Femur (tissue), 1 donor: ENCODE results near the gene SART3.
"Not testable (repeated sequence)": the region's sequence is repeated elsewhere in the genome, so short reads cannot be mapped to it uniquely, and the experiment has no call there.

ENCODE experiments used
- DNase-seq: peaks from one replicate; pipeline ENCODE4 v3.0.0-alpha.2; 2017

SART3 gene

DNA sequence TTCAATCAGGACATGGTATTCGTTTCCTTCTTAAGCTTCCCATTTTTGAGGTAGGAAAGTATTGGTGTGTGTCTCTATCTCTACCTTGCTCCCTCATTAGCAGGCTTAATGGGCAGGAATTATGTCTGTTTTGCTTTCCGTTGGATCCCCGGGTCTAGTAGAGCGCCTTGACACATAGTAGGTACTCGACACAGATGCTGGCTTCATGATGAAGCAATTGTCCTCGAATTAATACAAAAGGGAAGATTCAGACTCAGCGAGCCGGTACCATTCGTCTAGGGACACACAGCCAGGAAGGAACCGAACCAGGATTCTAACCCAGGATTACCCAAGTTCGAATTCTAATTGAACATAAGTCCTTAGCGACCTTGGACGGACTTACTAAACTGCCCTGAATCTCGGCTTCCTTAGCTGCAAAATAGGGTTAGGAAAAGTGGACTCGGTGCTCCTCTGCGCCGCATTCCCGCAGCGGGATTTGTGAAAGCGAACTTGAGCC, 927 bp upstream of the SART3 start:
- no peak for DNase-seq

GRCh38 chr12:108560321-108560721, 652 bp downstream of the SART3 start:
- DNase-seq: no peak

GRCh38 chr12:108559748-108560147, 1.2 kb downstream of the SART3 start:
- no peak for DNase-seq

DNA sequence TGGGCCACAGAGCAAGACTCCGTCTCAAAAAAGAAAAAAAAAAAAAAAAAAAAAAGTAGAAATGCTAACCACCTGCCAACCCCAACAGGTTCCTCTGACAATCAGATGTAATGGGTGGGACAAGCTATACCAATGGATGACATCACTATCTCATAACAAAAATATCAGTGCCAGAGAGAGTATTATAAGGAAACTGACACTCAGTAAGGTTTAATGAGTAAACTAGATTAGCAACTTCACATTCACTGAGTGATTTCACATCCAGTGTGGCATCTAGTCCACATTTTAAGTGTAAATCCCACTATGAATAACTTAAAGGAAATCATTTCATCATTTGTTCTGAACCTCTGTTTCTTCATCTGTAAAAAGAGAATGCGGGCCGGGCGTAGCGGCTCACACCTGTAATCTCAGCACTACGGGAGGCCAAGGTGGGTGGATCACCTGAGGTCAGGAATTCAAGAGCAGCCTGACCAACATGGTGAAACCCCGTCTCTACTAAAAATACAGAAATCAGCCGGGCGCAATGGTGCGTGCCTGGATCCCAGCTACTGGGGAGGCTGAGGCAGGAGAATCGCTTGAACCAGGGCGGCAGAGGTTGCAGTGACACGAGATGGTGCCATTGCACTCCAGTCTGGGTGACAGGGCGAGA, 1.8 kb downstream of the SART3 start:
- DNase-seq: no peak

DNA sequence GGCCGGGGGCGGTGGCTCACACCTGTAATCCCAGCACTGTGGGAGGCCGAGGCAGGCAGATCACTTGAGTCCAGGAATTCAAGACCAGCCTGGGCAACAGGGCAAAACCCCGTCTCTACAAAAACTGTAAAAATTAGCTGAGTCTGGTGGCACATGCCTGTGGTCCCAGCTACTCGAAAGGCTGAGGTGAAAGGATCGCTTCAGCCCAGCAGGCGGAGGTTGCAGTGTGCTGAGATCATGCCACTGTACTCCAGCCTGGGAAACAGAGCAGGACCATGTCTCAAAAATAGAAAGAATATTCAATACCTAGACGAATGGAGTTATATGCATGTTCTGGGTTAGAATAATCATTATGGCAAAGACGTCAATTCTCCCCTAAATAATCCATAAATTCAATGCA, 5.6 kb downstream of the SART3 start:
- not testable (repeated sequence) for DNase-seq

DNA sequence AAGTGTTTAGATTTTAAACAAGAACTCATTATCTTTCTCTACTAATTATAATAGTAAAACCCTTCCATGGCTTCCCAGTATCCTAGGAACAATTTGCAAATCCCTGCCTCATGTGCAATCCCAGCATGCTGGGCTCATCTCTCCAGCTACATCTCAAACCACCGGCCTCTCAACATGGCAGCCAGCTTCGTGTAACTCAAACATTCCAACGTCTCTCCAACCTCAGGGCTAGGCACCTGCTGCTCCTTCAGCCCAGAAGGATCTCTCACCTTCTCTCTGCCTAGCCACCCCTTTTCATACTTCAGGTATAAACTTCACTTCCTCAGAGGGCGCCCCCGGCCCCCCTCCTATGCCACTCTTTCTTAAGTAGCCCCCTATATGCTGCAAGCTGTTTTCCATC, 7.2 kb downstream of the SART3 start:
- DNase-seq: no peak

- DNase-seq: no peak
These were observed 9.4 kb downstream of the SART3 start for GRCh38 chr12:108551535-108551934.

GRCh38 chr12:108548954-108549521, 11.9 kb downstream of the SART3 start:
- no peak for DNase-seq

DNA sequence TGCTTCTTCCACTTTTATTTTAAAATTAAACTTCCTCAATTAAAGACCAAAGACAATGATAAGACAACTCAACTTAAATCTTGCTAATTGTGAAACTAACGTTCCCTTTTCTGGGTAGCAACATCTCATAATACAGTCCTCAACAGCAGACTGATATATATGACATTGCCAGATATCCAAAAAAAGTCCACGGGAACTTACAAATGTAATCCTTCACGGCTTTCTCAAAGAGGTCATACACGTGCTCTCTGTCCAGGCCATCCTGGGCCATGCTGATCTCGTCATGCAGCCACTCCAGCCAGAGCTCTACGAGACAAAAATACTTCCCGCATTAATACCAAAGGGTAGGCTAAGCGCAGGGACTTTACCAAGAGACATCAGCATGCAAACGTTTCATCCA, 13.3 kb downstream of the SART3 start:
- DNase-seq: no peak

DNA sequence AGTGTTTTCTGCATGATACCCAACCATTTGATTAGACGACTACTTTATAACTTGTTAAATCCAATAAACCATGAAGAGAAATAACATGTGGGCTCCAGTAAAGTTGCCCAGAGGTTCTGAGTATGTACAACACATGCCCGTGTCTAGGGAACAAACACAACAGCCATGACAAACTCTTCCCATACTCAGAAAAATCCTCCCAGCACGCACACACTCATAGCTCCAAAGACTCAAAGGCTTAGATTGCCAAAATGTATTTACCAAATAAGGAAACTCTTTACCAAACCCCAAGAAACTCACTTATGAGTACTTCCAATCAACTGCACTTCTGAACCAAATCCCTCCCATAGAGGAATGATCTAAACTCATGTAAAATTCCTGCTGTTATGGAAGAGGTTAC, 17.3 kb downstream of the SART3 start:
- no peak for DNase-seq

- no peak for DNase-seq
These were observed 18.7 kb downstream of the SART3 start for GRCh38 chr12:108542320-108542719.

- no peak for DNase-seq
These were observed 22.3 kb downstream of the SART3 start for GRCh38 chr12:108538616-108539195.

GRCh38 chr12:108538146-108538545, 22.8 kb downstream of the SART3 start:
- DNase-seq: no peak

- no peak for DNase-seq
These were observed 28.8 kb downstream of the SART3 start for GRCh38 chr12:108531929-108532848.

DNA sequence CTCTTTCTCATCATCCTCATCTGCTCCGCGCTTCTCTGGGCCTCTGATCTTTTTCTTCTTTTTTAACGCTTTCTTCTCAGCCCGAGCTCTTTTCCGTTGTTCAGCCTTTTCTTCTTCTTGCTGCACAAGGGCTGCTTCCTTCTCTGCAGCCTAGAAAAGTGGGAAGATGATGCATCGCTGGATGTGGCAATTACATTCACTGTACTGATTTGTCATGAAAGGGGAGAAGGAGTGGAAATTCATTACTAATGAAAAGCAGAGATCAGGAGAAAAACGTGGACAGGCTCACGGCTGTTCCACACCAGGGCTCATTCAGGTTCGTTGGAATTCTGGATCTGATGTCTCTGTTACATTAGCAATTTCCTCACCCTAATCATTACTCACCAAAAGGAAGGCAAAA, 30.8 kb downstream of the SART3 start:
- DNase-seq: no peak

GRCh38 chr12:108527166-108527496, 33.8 kb downstream of the SART3 start:
- no peak for DNase-seq

DNA sequence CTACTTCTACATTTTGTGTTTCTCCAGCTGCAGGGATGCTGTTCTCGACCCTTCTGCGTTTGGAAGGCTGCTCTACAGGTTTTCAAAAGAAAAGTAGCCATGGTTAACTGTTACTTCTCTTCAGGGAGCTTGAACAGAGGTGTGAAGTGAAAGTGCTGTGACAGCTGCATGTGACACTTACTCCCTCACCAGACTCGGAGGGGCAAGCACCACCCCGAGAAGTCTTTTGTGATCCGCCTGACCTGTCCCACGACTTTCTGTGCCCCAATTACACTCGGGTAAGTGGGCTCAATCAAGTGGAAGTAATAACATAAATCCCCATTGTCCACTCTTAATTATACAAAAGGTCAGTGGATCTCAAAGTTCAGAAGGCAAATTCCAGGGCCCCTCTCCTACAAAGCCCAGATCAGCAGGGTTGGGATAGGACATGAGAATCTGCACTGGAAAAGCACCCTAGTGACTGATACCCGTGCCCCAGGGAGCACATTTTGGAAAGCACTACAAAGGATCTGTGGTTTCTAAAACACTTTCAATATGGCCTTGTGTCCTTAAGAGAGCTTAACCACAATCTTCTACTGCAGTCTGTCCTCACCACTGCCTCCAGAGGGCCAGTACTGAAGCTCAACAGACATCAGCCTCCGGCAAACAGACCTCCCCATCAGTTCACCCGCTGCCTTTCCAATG, 34.3 kb downstream of the SART3 start:
- DNase-seq: no peak

- DNase-seq: no peak
These were observed 35.3 kb downstream of the SART3 start for GRCh38 chr12:108525681-108526080.

GRCh38 chr12:108523365-108523764, 37.6 kb downstream of the SART3 start:
- DNase-seq: no peak

DNA sequence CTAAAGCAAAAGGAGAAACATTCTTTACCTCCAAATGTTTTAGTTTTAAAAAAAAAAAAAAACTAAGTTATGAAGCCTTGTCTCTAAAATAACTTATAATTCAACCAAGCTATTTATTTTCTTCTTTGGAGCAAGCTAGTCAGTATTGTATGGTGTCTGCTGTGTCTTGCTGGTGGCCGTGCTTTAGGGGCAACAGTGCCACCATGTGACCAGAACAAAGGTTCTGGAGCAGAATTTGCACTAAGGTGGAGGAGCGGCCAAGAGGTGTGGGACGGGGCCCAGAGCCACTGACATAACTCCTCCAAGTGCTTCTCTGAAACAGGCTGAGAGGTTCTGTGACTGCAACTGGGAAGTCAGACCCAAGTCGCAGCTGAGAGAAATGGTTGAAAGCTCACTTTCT, 41.4 kb downstream of the SART3 start:
- no peak for DNase-seq

DNA sequence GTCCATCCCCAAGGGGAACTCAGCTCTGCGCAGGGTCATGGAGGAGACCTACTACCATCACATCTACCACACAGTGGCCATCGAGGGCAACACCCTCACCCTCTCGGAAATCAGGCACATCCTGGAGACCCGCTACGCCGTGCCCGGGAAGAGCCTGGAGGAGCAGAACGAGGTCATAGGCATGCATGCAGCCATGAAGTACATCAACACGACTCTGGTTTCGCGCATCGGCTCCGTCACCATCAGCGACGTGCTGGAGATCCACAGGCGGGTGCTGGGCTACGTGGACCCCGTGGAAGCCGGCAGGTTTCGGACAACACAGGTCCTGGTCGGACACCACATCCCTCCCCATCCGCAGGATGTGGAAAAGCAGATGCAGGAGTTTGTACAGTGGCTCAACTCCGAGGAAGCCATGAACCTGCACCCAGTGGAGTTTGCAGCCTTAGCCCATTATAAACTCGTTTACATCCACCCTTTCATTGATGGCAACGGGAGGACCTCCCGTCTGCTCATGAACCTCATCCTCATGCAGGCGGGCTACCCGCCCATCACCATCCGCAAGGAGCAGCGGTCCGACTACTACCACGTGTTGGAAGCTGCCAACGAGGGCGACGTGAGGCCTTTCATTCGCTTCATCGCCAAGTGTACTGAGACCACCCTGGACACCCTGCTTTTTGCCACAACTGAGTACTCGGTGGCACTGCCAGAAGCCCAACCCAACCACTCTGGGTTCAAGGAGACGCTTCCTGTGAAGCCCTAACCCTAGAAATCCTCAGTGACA, 42.1 kb downstream of the SART3 start:
- DNase-seq: no peak

DNA sequence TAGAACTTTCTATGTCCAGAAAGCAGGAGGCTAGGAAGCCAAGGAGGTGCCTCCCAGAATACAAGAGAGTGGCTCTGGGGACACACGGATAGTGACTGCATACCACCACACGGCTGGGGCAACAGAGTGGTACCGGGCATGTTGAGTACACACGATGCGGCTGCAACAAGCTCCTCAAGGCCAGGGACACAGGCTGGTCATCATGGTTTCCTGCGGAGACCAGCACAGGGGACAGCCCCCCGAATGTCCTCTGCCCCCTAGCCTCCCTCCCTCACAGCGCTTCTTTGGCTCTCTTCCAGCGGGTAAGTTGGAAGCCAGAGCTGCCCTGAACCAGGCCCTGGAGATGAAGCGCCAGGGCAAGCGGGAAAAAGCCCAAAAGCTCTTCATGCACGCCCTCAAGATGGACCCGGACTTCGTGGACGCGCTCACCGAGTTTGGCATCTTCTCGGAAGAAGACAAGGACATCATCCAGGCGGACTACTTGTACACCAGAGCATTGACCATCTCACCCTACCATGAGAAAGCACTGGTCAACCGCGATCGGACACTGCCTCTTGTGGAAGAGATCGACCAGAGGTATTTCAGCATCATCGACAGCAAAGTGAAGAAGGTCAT, 42.8 kb downstream of the SART3 start:
- DNase-seq: no peak
